OCI-LY1 (cell line): ENCODE measurements around the gene TRPM2.

Experiments
- H2AFZ ChIP-seq: fragments of 200-600 bp; sonication (generic), shearing (Covaris generic); 2 replicates; pipeline ENCODE4 v1.6.0; 2014; ENCODE audit warnings: antibody characterized with exemption, mild to moderate bottlenecking, low read length
- H3F3A ChIP-seq: fragments of 200-600 bp; sonication (generic), shearing (Covaris generic); 2 replicates; pipeline ENCODE4 v1.6.0; 2014; ENCODE audit warnings: mild to moderate bottlenecking, antibody characterized with exemption, low read length, moderate library complexity; ENCODE audit not compliant: insufficient read depth
- H3K27ac ChIP-seq: fragments of 200-600 bp; sonication (generic); 2 replicates; pipeline ENCODE4 v1.5.1; 2014; ENCODE audit warnings: low read length, mixed run types, mild to moderate bottlenecking, low read depth; ENCODE audit not compliant: poor library complexity, severe bottlenecking
- H3K27me3 ChIP-seq: fragments of 200-600 bp; sonication (generic); 2 replicates; pipeline ENCODE4 v1.6.0; 2014; ENCODE audit warnings: antibody characterized with exemption, mild to moderate bottlenecking, low read length, moderate library complexity; ENCODE audit not compliant: insufficient read depth
- H3K36me3 ChIP-seq: fragments of 200-600 bp; sonication (generic); 2 replicates; pipeline ENCODE4 v1.6.1; 2014; ENCODE audit warnings: mild to moderate bottlenecking, antibody characterized with exemption, low read length, moderate library complexity, mixed read lengths; ENCODE audit not compliant: insufficient read depth
- H3K4me1 ChIP-seq: fragments of 200-600 bp; sonication (generic); 2 replicates; pipeline ENCODE4 v1.5.1; 2014; ENCODE audit warnings: mild to moderate bottlenecking, low read length, moderate library complexity; ENCODE audit not compliant: insufficient read depth, severe bottlenecking
- H3K4me2 ChIP-seq: fragments of 200-600 bp; sonication (generic), shearing (Covaris generic); 2 replicates; pipeline ENCODE4 v1.6.1; 2014; ENCODE audit warnings: low read length
- H3K4me3 ChIP-seq: fragments of 200-600 bp; sonication (generic); 2 replicates; pipeline ENCODE4 v1.5.1; 2014; ENCODE audit warnings: low read length, low read depth, mild to moderate bottlenecking, mixed read lengths; ENCODE audit not compliant: poor library complexity, severe bottlenecking
- H3K79me2 ChIP-seq: fragments of 200-600 bp; shearing (Covaris generic); 2 replicates; pipeline ENCODE4 v1.6.1; 2016; ENCODE audit warnings: mixed run types, low read length, mixed read lengths; ENCODE audit not compliant: insufficient read depth
- H3K9ac ChIP-seq: fragments of 200-600 bp; sonication (generic), shearing (Covaris generic); 2 replicates; pipeline ENCODE4 v1.6.1; 2014; ENCODE audit warnings: mild to moderate bottlenecking, low read length, mixed read lengths
- H3K9me2 ChIP-seq: fragments of 200-600 bp; sonication (generic), shearing (Covaris generic); 2 replicates; pipeline ENCODE4 v1.6.1; 2014; ENCODE audit warnings: low read depth, mild to moderate bottlenecking, low read length, mixed read lengths
- H3K9me3 ChIP-seq: fragments of 200-600 bp; shearing (Covaris generic); 2 replicates; pipeline ENCODE4 v1.6.1; 2014; ENCODE audit warnings: low read length, mixed read lengths
- H4K20me1 ChIP-seq: fragments of 200-600 bp; sonication (generic), shearing (Covaris generic); 2 replicates; pipeline ENCODE4 v1.6.0; 2016; ENCODE audit warnings: mild to moderate bottlenecking, low read length; ENCODE audit not compliant: insufficient read depth
- EZH2 ChIP-seq: fragments of 200-600 bp; sonication (generic), shearing (Covaris generic); IDR thresholded peaks from 2 replicates; pipeline ENCODE4 v1.8.0; 2017; ENCODE audit warnings: borderline replicate concordance, mixed run types, mild to moderate bottlenecking, antibody characterized with exemption, low read length, moderate library complexity, mixed read lengths
- TF ChIP-seq, protein P1 (sequence below): fragments of 200-600 bp; sonication (generic), shearing (Covaris generic); IDR thresholded peaks from 2 replicates; pipeline ENCODE4 v1.5.1; 2017; ENCODE audit warnings: mild to moderate bottlenecking, antibody characterized with exemption, low read length, moderate library complexity, mixed read lengths

Gene TRPM2

GRCh38 chr21:44460441-44460755 lies 107.0 kb downstream of the TRPM2 start:
- Histone ChIP-seq H3K9me2 (no peaks in the 10 kb centered on the region), H3K79me2 (no peaks in the 10 kb centered on the region), H3K4me1 (no peaks in the 10 kb centered on the region), H3K27me3 (no peaks in the 10 kb centered on the region), H3K9ac (no peak overlapping the region), H3K4me2 (no peak overlapping the region), H2AFZ (no peak overlapping the region), H3K27ac (no peak overlapping the region), H3K9me3 (no peaks in the 10 kb centered on the region), H4K20me1 (no peaks in the 10 kb centered on the region), H3F3A (no peaks in the 10 kb centered on the region), H3K4me3 (no peak overlapping the region), H3K36me3 (no peaks in the 10 kb centered on the region)
- TF ChIP-seq, protein P1, sequence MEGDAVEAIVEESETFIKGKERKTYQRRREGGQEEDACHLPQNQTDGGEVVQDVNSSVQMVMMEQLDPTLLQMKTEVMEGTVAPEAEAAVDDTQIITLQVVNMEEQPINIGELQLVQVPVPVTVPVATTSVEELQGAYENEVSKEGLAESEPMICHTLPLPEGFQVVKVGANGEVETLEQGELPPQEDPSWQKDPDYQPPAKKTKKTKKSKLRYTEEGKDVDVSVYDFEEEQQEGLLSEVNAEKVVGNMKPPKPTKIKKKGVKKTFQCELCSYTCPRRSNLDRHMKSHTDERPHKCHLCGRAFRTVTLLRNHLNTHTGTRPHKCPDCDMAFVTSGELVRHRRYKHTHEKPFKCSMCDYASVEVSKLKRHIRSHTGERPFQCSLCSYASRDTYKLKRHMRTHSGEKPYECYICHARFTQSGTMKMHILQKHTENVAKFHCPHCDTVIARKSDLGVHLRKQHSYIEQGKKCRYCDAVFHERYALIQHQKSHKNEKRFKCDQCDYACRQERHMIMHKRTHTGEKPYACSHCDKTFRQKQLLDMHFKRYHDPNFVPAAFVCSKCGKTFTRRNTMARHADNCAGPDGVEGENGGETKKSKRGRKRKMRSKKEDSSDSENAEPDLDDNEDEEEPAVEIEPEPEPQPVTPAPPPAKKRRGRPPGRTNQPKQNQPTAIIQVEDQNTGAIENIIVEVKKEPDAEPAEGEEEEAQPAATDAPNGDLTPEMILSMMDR, result no peak
- TF ChIP-seq EZH2, result no peak

GRCh38 chr21:44461005-44461404 lies 107.6 kb downstream of the TRPM2 start:
- Histone ChIP-seq H3K27me3 (peaks cover 2% of the 10 kb centered on the region; the same call in 1 of the 2 replicates), H3K27ac (no peak overlapping the region), H3K36me3 (no peaks in the 10 kb centered on the region), H4K20me1 (no peaks in the 10 kb centered on the region), H3K9ac (no peak overlapping the region), H3F3A (no peaks in the 10 kb centered on the region), H3K4me3 (no peak overlapping the region), H3K4me1 (no peaks in the 10 kb centered on the region), H2AFZ (no peak overlapping the region), H3K9me2 (no peaks in the 10 kb centered on the region), H3K4me2 (no peak overlapping the region), H3K79me2 (no peaks in the 10 kb centered on the region), H3K9me3 (no peaks in the 10 kb centered on the region)
- TF ChIP-seq, protein P1, result no peak
- no peak for TF ChIP-seq EZH2

- Histone ChIP-seq H3K9me3 (no peaks in the 10 kb centered on the region), H2AFZ (no peak overlapping the region), H3K36me3 (no peaks in the 10 kb centered on the region), H3K27me3 (peaks cover 3% of the 10 kb centered on the region; the same call in 1 of the 2 replicates), H3F3A (no peaks in the 10 kb centered on the region), H4K20me1 (no peaks in the 10 kb centered on the region), H3K79me2 (no peaks in the 10 kb centered on the region), H3K27ac (no peak overlapping the region), H3K9ac (no peak overlapping the region), H3K9me2 (no peaks in the 10 kb centered on the region), H3K4me1 (no peaks in the 10 kb centered on the region), H3K4me3 (no peak overlapping the region), H3K4me2 (no peak overlapping the region)
- TF ChIP-seq, protein P1, result no peak
- no peak for TF ChIP-seq EZH2
These were observed 108.1 kb downstream of the TRPM2 start for GRCh38 chr21:44461464-44462001.
